ENCODE results near the gene EPDR1.

EPDR1 gene

GRCh38 chr7:37920849-37921805, 687 bp downstream of the EPDR1 start:
- DNase-seq (ENCODE audit: low spot score in 2 of 2) (peak; percentile 6 to 52), ATAC-seq (peak; percentile 69)
- Mint-ChIP-seq H3K4me1 (peaks cover 11% of the 10 kb centered on the region), H3K9me3 (no peaks in the 10 kb centered on the region), H3K36me3 (no peaks in the 10 kb centered on the region), H3K4me3 (peak overlapping the region; percentile 66), H3K27ac (no peak overlapping the region)

- Mint-ChIP-seq H3K9me3 (no peaks in the 10 kb centered on the region), H3K27ac (no peak overlapping the region), H3K4me1 (peaks cover 8% of the 10 kb centered on the region), H3K36me3 (no peaks in the 10 kb centered on the region), H3K4me3 (peak overlapping the region; percentile 66)
- ATAC-seq, result no peak
- no peak for DNase-seq (ENCODE audit: low spot score in 2 of 2)
Observed at GRCh38 chr7:37921876-37922275, 1.4 kb downstream of the EPDR1 start.

GRCh38 chr7:37923996-37924395, 3.6 kb downstream of the EPDR1 start:
- no peak overlapping the region for H3K27ac Mint-ChIP-seq
- DNase-seq (ENCODE audit: low spot score in 2 of 2), result no peak
- H3K4me3 Mint-ChIP-seq, result no peak overlapping the region
- H3K9me3 Mint-ChIP-seq, result no peaks in the 10 kb centered on the region
- no peaks in the 10 kb centered on the region for H3K4me1 Mint-ChIP-seq
- no peak for ATAC-seq
- H3K36me3 Mint-ChIP-seq, result no peaks in the 10 kb centered on the region

- Mint-ChIP-seq H3K27ac (no peak overlapping the region), H3K4me3 (no peak overlapping the region), H3K36me3 (no peaks in the 10 kb centered on the region), H3K9me3 (no peaks in the 10 kb centered on the region), H3K4me1 (no peaks in the 10 kb centered on the region)
- no peak for ATAC-seq
- DNase-seq (ENCODE audit: low spot score in 2 of 2), result no peak
Observed at GRCh38 chr7:37924491-37925041, 4.1 kb downstream of the EPDR1 start.

- no peak for ATAC-seq
- no peaks in the 10 kb centered on the region for H3K36me3 Mint-ChIP-seq
Observed at GRCh38 chr7:37925620-37926019, 5.2 kb downstream of the EPDR1 start.

GRCh38 chr7:37927773-37928444, 7.5 kb downstream of the EPDR1 start:
- DNase-seq (ENCODE audit: low spot score in 2 of 2), result no peak
- Mint-ChIP-seq H3K27ac (no peak overlapping the region), H3K36me3 (no peaks in the 10 kb centered on the region), H3K4me1 (no peaks in the 10 kb centered on the region), H3K4me3 (no peak overlapping the region), H3K9me3 (no peaks in the 10 kb centered on the region)
- ATAC-seq, result no peak

More at GRCh38 chr7:37925620-37926019, 5.2 kb downstream of the EPDR1 start:
- no peaks in the 10 kb centered on the region for H3K9me3 Mint-ChIP-seq
- no peak overlapping the region for H3K27ac Mint-ChIP-seq
- no peak overlapping the region for H3K4me3 Mint-ChIP-seq
- no peak for DNase-seq (ENCODE audit: low spot score in 2 of 2)
- H3K4me1 Mint-ChIP-seq, result no peaks in the 10 kb centered on the region

GRCh38 chr7:37928878-37929277, 8.4 kb downstream of the EPDR1 start:
- Mint-ChIP-seq H3K36me3 (no peaks in the 10 kb centered on the region), H3K27ac (no peak overlapping the region), H3K4me1 (no peaks in the 10 kb centered on the region), H3K4me3 (no peak overlapping the region), H3K9me3 (no peaks in the 10 kb centered on the region)
- ATAC-seq (no peak), DNase-seq (ENCODE audit: low spot score in 2 of 2) (no peak)

- no peak for ATAC-seq
- Mint-ChIP-seq H3K27ac (no peak overlapping the region), H3K4me3 (no peak overlapping the region), H3K9me3 (no peaks in the 10 kb centered on the region), H3K4me1 (no peaks in the 10 kb centered on the region), H3K36me3 (no peaks in the 10 kb centered on the region)
- DNase-seq (ENCODE audit: low spot score in 2 of 2), result no peak
Observed at GRCh38 chr7:37930226-37930948, 9.9 kb downstream of the EPDR1 start.

- no peaks in the 10 kb centered on the region for H3K36me3 Mint-ChIP-seq
- H3K9me3 Mint-ChIP-seq, result no peaks in the 10 kb centered on the region
- no peak overlapping the region for H3K27ac Mint-ChIP-seq
- DNase-seq (ENCODE audit: low spot score in 2 of 2) (no peak), ATAC-seq (no peak)
- no peaks in the 10 kb centered on the region for H3K4me1 Mint-ChIP-seq
- no peak overlapping the region for H3K4me3 Mint-ChIP-seq
Observed at GRCh38 chr7:37932543-37932942, 12.1 kb downstream of the EPDR1 start.

- Mint-ChIP-seq H3K36me3 (no peaks in the 10 kb centered on the region), H3K4me3 (no peak overlapping the region), H3K27ac (no peak overlapping the region), H3K9me3 (no peaks in the 10 kb centered on the region), H3K4me1 (no peaks in the 10 kb centered on the region)
- no peak for DNase-seq (ENCODE audit: low spot score in 2 of 2)
- no peak for ATAC-seq
Observed at GRCh38 chr7:37933018-37933566, 12.7 kb downstream of the EPDR1 start.

- no peak overlapping the region for H3K4me3 Mint-ChIP-seq
- H3K4me1 Mint-ChIP-seq, result no peaks in the 10 kb centered on the region
- H3K9me3 Mint-ChIP-seq, result no peaks in the 10 kb centered on the region
- ATAC-seq, result no peak
- no peak for DNase-seq (ENCODE audit: low spot score in 2 of 2)
- H3K36me3 Mint-ChIP-seq, result no peaks in the 10 kb centered on the region
- no peak overlapping the region for H3K27ac Mint-ChIP-seq
Observed at GRCh38 chr7:37942934-37943610, 22.6 kb downstream of the EPDR1 start.

GRCh38 chr7:37943905-37944736, 23.7 kb downstream of the EPDR1 start:
- DNase-seq (ENCODE audit: low spot score in 2 of 2) (no peak), ATAC-seq (no peak)
- no peaks in the 10 kb centered on the region for H3K9me3 Mint-ChIP-seq
- H3K4me3 Mint-ChIP-seq, result no peak overlapping the region
- H3K27ac Mint-ChIP-seq, result no peak overlapping the region
- no peaks in the 10 kb centered on the region for H3K4me1 Mint-ChIP-seq
- H3K36me3 Mint-ChIP-seq, result no peaks in the 10 kb centered on the region

GRCh38 chr7:37944737-37945054, 24.3 kb downstream of the EPDR1 start:
- Mint-ChIP-seq H3K4me1 (no peaks in the 10 kb centered on the region), H3K9me3 (no peaks in the 10 kb centered on the region), H3K27ac (no peak overlapping the region), H3K36me3 (no peaks in the 10 kb centered on the region), H3K4me3 (no peak overlapping the region)
- ATAC-seq (no peak), DNase-seq (ENCODE audit: low spot score in 2 of 2) (no peak)

GRCh38 chr7:37945336-37945735, 24.9 kb downstream of the EPDR1 start:
- H3K9me3 Mint-ChIP-seq, result no peaks in the 10 kb centered on the region
- H3K36me3 Mint-ChIP-seq, result no peaks in the 10 kb centered on the region
- no peak overlapping the region for H3K4me3 Mint-ChIP-seq
- DNase-seq (ENCODE audit: low spot score in 2 of 2) (no peak), ATAC-seq (no peak)
- no peaks in the 10 kb centered on the region for H3K4me1 Mint-ChIP-seq
- H3K27ac Mint-ChIP-seq, result no peak overlapping the region

Measured in stimulated activated effector memory CD8-positive, alpha-beta T cell treated with anti-CD3 and anti-CD28 coated beads, Interleukin-12 subunit alpha, Interleukin-12 subunit beta, amount 100 ng/mL, for 72 hours (primary cell).